NB4 (cell line): Measurements from ENCODE around the gene DGKG.

Experiments used
- MAX ChIP-seq: IDR thresholded peaks from 2 replicates; pipeline ENCODE4 v1.6.1; 2011; ENCODE audit warnings: low read depth, low read length
- MYC ChIP-seq: IDR thresholded peaks from 2 replicates; pipeline ENCODE4 v1.6.1; 2011; ENCODE audit warnings: low read depth, low read length
- POLR2A ChIP-seq: IDR thresholded peaks from 2 replicates; pipeline ENCODE4 v1.6.1; 2011; ENCODE audit warnings: mild to moderate bottlenecking; ENCODE audit not compliant: insufficient read length; ENCODE audit errors: extremely low read depth
- TF ChIP-seq, protein P1 (sequence below): IDR thresholded peaks from one replicate; pipeline ENCODE4 v1.5.1; 2012; ENCODE audit warnings: low read depth, low read length

DNA sequence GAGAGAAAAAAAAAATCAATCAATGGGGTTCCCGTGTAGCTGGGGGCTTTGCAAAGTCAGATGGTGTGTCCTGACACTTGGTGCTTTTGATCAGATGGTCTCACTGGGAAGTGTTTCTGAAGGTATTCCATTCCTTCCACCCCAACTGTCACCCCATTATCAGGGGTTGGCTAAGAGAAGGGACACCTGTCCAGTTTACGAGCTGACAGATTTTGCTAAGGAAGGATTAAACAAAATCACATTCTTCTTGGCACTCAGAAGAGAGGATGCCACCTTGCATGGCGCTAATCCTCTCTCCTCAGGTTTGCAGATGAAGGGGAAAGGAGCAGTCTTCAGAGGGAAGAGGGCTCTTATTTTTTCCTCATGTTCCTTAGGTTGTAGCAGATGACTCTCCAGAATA is 149.4 kb downstream of the DGKG start:
- TF ChIP-seq, protein P1, sequence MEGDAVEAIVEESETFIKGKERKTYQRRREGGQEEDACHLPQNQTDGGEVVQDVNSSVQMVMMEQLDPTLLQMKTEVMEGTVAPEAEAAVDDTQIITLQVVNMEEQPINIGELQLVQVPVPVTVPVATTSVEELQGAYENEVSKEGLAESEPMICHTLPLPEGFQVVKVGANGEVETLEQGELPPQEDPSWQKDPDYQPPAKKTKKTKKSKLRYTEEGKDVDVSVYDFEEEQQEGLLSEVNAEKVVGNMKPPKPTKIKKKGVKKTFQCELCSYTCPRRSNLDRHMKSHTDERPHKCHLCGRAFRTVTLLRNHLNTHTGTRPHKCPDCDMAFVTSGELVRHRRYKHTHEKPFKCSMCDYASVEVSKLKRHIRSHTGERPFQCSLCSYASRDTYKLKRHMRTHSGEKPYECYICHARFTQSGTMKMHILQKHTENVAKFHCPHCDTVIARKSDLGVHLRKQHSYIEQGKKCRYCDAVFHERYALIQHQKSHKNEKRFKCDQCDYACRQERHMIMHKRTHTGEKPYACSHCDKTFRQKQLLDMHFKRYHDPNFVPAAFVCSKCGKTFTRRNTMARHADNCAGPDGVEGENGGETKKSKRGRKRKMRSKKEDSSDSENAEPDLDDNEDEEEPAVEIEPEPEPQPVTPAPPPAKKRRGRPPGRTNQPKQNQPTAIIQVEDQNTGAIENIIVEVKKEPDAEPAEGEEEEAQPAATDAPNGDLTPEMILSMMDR = no peak
- no peak for TF ChIP-seq POLR2A
- TF ChIP-seq MAX = no peak
- TF ChIP-seq MYC = no peak
